ENCODE measurements around the gene TMEM255B.
"Not testable (repeated sequence)": the region's sequence is repeated elsewhere in the genome, so short reads cannot be mapped to it uniquely, and the experiment has no call there.

Gene TMEM255B

GRCh38 chr13:113758651-113759524 lies at the start of gene TMEM255B:
TMEM255B (plus strand) TSS chr13:113759226; CDS start chr13:113759270, 44 bp downstream.
- Histone ChIP-seq H3K36me3 (ENCODE audit: control insufficient read depth, insufficient read depth, low read length, severe bottlenecking) (no peaks in the 10 kb centered on the region), H3K4me1 (ENCODE audit: control insufficient read depth, insufficient read depth, low read length) (peaks cover 13% of the 10 kb centered on the region), H3K9ac (ENCODE audit: low read length) (peak within 1 kb of the TSS; percentile 75), H3K4me3 (ENCODE audit: low read length) (peak within 1 kb of the TSS; percentile 90), H3K27me3 (replicated peaks; ENCODE audit: control insufficient read depth, insufficient read depth, low read length) (no peaks in the 10 kb centered on the region), H3K9me3 (ENCODE audit: control insufficient read depth, low read length) (no peaks in the 10 kb centered on the region)
- peak; percentile 90 for DNase-seq (ENCODE audit: low read depth)

- no peak overlapping the region for H3K9ac ChIP-seq (ENCODE audit: low read length)
- no peak overlapping the region for H3K4me3 ChIP-seq (ENCODE audit: low read length)
- H3K27me3 ChIP-seq (replicated peaks; ENCODE audit: control insufficient read depth, insufficient read depth, low read length): peaks cover 4% of the 10 kb centered on the region
- H3K9me3 ChIP-seq (ENCODE audit: control insufficient read depth, low read length): no peaks in the 10 kb centered on the region
- H3K36me3 ChIP-seq (ENCODE audit: control insufficient read depth, insufficient read depth, low read length, severe bottlenecking): no peaks in the 10 kb centered on the region
- H3K4me1 ChIP-seq (ENCODE audit: control insufficient read depth, insufficient read depth, low read length): no peaks in the 10 kb centered on the region
- DNase-seq (ENCODE audit: low read depth): no peak
Measured at GRCh38 chr13:113722921-113723320, 36.1 kb upstream of the TMEM255B start.

GRCh38 chr13:113723410-113724015 lies 35.5 kb upstream of the TMEM255B start:
- DNase-seq (ENCODE audit: low read depth): peak; percentile 3
- H3K4me1 ChIP-seq (ENCODE audit: control insufficient read depth, insufficient read depth, low read length): no peaks in the 10 kb centered on the region
- H3K9ac ChIP-seq (ENCODE audit: low read length): no peak overlapping the region
- no peak overlapping the region for H3K4me3 ChIP-seq (ENCODE audit: low read length)
- peaks cover 6% of the 10 kb centered on the region for H3K27me3 ChIP-seq (replicated peaks; ENCODE audit: control insufficient read depth, insufficient read depth, low read length)
- no peaks in the 10 kb centered on the region for H3K36me3 ChIP-seq (ENCODE audit: control insufficient read depth, insufficient read depth, low read length, severe bottlenecking)
- no peaks in the 10 kb centered on the region for H3K9me3 ChIP-seq (ENCODE audit: control insufficient read depth, low read length)

GRCh38 chr13:113724016-113724758 lies 34.8 kb upstream of the TMEM255B start:
- Histone ChIP-seq H3K27me3 (replicated peaks; ENCODE audit: control insufficient read depth, insufficient read depth, low read length) (peaks cover 13% of the 10 kb centered on the region), H3K9me3 (ENCODE audit: control insufficient read depth, low read length) (no peaks in the 10 kb centered on the region), H3K4me3 (ENCODE audit: low read length) (peak overlapping the region; percentile 61), H3K4me1 (ENCODE audit: control insufficient read depth, insufficient read depth, low read length) (peaks cover 3% of the 10 kb centered on the region), H3K36me3 (ENCODE audit: control insufficient read depth, insufficient read depth, low read length, severe bottlenecking) (no peaks in the 10 kb centered on the region), H3K9ac (ENCODE audit: low read length) (no peak overlapping the region)
- DNase-seq (ENCODE audit: low read depth): no peak

- Histone ChIP-seq H3K9me3 (ENCODE audit: control insufficient read depth, low read length) (no peaks in the 10 kb centered on the region), H3K36me3 (ENCODE audit: control insufficient read depth, insufficient read depth, low read length, severe bottlenecking) (no peaks in the 10 kb centered on the region), H3K27me3 (replicated peaks; ENCODE audit: control insufficient read depth, insufficient read depth, low read length) (peaks cover 19% of the 10 kb centered on the region), H3K9ac (ENCODE audit: low read length) (no peak overlapping the region), H3K4me1 (ENCODE audit: control insufficient read depth, insufficient read depth, low read length) (peaks cover 4% of the 10 kb centered on the region), H3K4me3 (ENCODE audit: low read length) (peak overlapping the region; percentile 61)
- peak; percentile 79 for DNase-seq (ENCODE audit: low read depth)
Measured at GRCh38 chr13:113724780-113725315, 34.2 kb upstream of the TMEM255B start.

DNA sequence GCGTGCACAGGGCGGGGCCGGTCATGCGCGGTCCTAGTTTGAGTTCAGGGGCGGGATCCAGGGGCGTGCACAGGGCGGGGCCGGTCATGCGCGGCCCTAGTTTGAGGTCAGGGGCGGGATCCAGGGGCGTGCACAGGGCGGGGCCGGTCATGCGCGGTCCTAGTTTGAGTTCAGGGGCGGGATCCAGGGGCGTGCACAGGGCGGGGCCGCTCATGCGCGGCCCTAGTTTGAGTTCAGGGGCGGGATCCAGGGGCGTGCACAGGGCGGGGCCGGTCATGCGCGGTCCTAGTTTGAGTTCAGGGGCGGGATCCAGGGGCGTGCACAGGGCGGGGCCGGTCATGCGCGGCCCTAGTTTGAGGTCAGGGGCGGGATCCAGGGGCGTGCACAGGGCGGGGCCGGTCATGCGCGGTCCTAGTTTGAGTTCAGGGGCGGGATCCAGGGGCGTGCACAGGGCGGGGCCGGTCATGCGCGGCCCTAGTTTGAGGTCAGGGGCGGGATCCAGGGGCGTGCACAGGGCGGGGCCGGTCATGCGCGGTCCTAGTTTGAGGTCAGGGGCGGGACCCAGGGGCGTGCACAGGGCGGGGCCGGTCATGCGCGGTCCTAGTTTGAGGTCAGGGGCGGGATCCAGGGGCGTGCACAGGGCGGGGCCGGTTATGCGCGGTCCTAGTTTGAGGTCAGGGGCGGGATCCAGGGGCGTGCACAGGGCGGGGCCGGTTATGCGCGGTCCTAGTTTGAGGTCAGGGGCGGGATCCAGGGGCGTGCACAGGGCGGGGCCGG lies 33.5 kb upstream of the TMEM255B start:
- H3K27me3 ChIP-seq (replicated peaks; ENCODE audit: control insufficient read depth, insufficient read depth, low read length): peaks cover 21% of the 10 kb centered on the region
- H3K9me3 ChIP-seq (ENCODE audit: control insufficient read depth, low read length); H3K9ac ChIP-seq (ENCODE audit: low read length); DNase-seq (ENCODE audit: low read depth); H3K4me1 ChIP-seq (ENCODE audit: control insufficient read depth, insufficient read depth, low read length); H3K36me3 ChIP-seq (ENCODE audit: control insufficient read depth, insufficient read depth, low read length, severe bottlenecking); H3K4me3 ChIP-seq (ENCODE audit: low read length): not testable (repeated sequence)

- not testable (repeated sequence) for H3K9me3 ChIP-seq (ENCODE audit: control insufficient read depth, low read length); H3K36me3 ChIP-seq (ENCODE audit: control insufficient read depth, insufficient read depth, low read length, severe bottlenecking); H3K4me1 ChIP-seq (ENCODE audit: control insufficient read depth, insufficient read depth, low read length); H3K4me3 ChIP-seq (ENCODE audit: low read length); DNase-seq (ENCODE audit: low read depth); H3K9ac ChIP-seq (ENCODE audit: low read length)
- H3K27me3 ChIP-seq (replicated peaks; ENCODE audit: control insufficient read depth, insufficient read depth, low read length): peaks cover 29% of the 10 kb centered on the region
Measured at GRCh38 chr13:113726106-113726821, 32.8 kb upstream of the TMEM255B start.

- no peak overlapping the region for H3K4me3 ChIP-seq (ENCODE audit: low read length)
- H3K9me3 ChIP-seq (ENCODE audit: control insufficient read depth, low read length): no peaks in the 10 kb centered on the region
- peak; percentile 8 for DNase-seq (ENCODE audit: low read depth)
- peaks cover 4% of the 10 kb centered on the region for H3K4me1 ChIP-seq (ENCODE audit: control insufficient read depth, insufficient read depth, low read length)
- peaks cover 29% of the 10 kb centered on the region for H3K27me3 ChIP-seq (replicated peaks; ENCODE audit: control insufficient read depth, insufficient read depth, low read length)
- H3K9ac ChIP-seq (ENCODE audit: low read length): no peak overlapping the region
- no peaks in the 10 kb centered on the region for H3K36me3 ChIP-seq (ENCODE audit: control insufficient read depth, insufficient read depth, low read length, severe bottlenecking)
Measured at GRCh38 chr13:113726961-113727411, 32.0 kb upstream of the TMEM255B start.

GRCh38 chr13:113728571-113729054 lies 30.4 kb upstream of the TMEM255B start:
- Histone ChIP-seq H3K4me3 (ENCODE audit: low read length) (no peak overlapping the region), H3K9me3 (ENCODE audit: control insufficient read depth, low read length) (no peaks in the 10 kb centered on the region), H3K9ac (ENCODE audit: low read length) (no peak overlapping the region), H3K36me3 (ENCODE audit: control insufficient read depth, insufficient read depth, low read length, severe bottlenecking) (no peaks in the 10 kb centered on the region), H3K27me3 (replicated peaks; ENCODE audit: control insufficient read depth, insufficient read depth, low read length) (peaks cover 35% of the 10 kb centered on the region), H3K4me1 (ENCODE audit: control insufficient read depth, insufficient read depth, low read length) (peaks cover 4% of the 10 kb centered on the region)
- DNase-seq (ENCODE audit: low read depth): no peak
